HepG2 (cell line): ENCODE measurements around the gene KCNMA1. TPM values are rescaled to one million over a fixed set of nuclear protein-coding genes. Genes with fewer than 3 reads are reported as not detected.

Source experiments
- ATAC-seq: fragments of 200-7000 bp; cut with Tn5 transposase; 3 replicates; pipeline ENCODE4 v1.9.1; 2020; ENCODE audit warnings: mild to moderate bottlenecking, moderate library complexity
- BruUV-seq: library from RNA; stranded (reverse); fragments of 400-500 nt; replicated peaks from 2 replicates; lab custom pipeline; 2021; lab: Mats Ljungman, UMichigan
- CTCF ChIA-PET: fragments of 300-600 bp; formaldehyde crosslinking; extraction: SDS; loops from one replicate; lab custom pipeline; 2021; ENCODE audit warnings: low total read pairs, inconsistent platforms, low intra/inter-chr PET ratio; lab: Yijun Ruan, JAX
- POLR2A ChIA-PET: fragments of 350-600 bp; sonication (Branson Sonifier 250); formaldehyde crosslinking; loops from one replicate; lab custom pipeline; 2020; ENCODE audit warnings: antibody characterized with exemption, inconsistent platforms; lab: Yijun Ruan, JAX
- DNase-seq: peaks from one replicate; pipeline ENCODE4 v3.0.0-alpha.2; 2015; ENCODE audit warnings: low spot score
- FAIRE-seq: peaks from 3 replicates; lab custom pipeline; 2011; peaks lifted over from hg19 to GRCh38; lab: Jason Lieb, UNC
- H2AFZ ChIP-seq: one replicate; pipeline ENCODE4 v1.6.1; 2011; ENCODE audit warnings: low read length, inconsistent platforms
- H3K27ac ChIP-seq: fragments of 300-600 bp; 3 replicates; pipeline ENCODE4 v1.8.0; 2011; ENCODE audit warnings: mixed run types, mild to moderate bottlenecking, mixed read lengths, low read length, inconsistent platforms; ENCODE audit not compliant: insufficient read depth; ENCODE audit errors: extremely low read length
- H3K27me3 ChIP-seq, 2 experiments: fragments of 200-600 bp in 1 of 2; 2 replicates in 1 of 2; 3 replicates in 1 of 2; pipeline versions ENCODE4 v1.6.0 to v1.8.0; 2011; ENCODE audit warnings: low read length in 2 of 2, mild to moderate bottlenecking in 2 of 2, moderate library complexity in 2 of 2, inconsistent platforms in 1 of 2; ENCODE audit not compliant: insufficient read depth in 2 of 2, control insufficient read depth in 1 of 2
- H3K36me3 ChIP-seq, 2 experiments: fragments of 200-600 bp in 1 of 2; replicated peaks in 1 of 2; 2 replicates in 1 of 2; 3 replicates in 1 of 2; pipeline versions ENCODE4 v1.5.1 to v1.8.0; 2011; ENCODE audit warnings: low read length in 2 of 2, inconsistent platforms in 1 of 2; ENCODE audit not compliant: insufficient read depth in 2 of 2, control insufficient read depth in 1 of 2
- H3K4me1 ChIP-seq: 2 replicates; pipeline ENCODE4 v1.5.1; 2012; ENCODE audit warnings: low read length, inconsistent platforms; ENCODE audit not compliant: insufficient read depth
- H3K4me2 ChIP-seq: 2 replicates; pipeline ENCODE4 v1.6.0; 2011; ENCODE audit warnings: low read depth, low read length, inconsistent platforms
- H3K4me3 ChIP-seq, 3 experiments: fragments of 200-600 bp in 1 of 3; sonication (generic), shearing (Covaris generic) in 1 of 3; replicated peaks in 1 of 3; 2 replicates each; pipeline ENCODE4 v1.5.1; 2011 to 2016; ENCODE audit warnings: low read length in 3 of 3, inconsistent platforms in 2 of 3, low read depth in 2 of 3, mild to moderate bottlenecking in 2 of 3, control low read depth in 1 of 3, mixed read lengths in 1 of 3; ENCODE audit not compliant: insufficient read depth in 1 of 3
- H3K79me2 ChIP-seq: one replicate; pipeline ENCODE4 v1.6.1; 2011; ENCODE audit warnings: low read length, inconsistent platforms; ENCODE audit not compliant: insufficient read depth
- H3K9ac ChIP-seq: 2 replicates; pipeline ENCODE4 v1.6.0; 2011; ENCODE audit warnings: mild to moderate bottlenecking, low read depth, low read length, inconsistent platforms; ENCODE audit not compliant: insufficient read depth
- H3K9me3 ChIP-seq: 2 replicates; pipeline ENCODE4 v1.5.1; 2012; ENCODE audit warnings: mild to moderate bottlenecking, low read length
- H4K20me1 ChIP-seq: 2 replicates; pipeline ENCODE4 v1.6.0; 2011; ENCODE audit warnings: inconsistent platforms, mild to moderate bottlenecking, low read length, moderate library complexity; ENCODE audit not compliant: insufficient read depth
- CC2D1A ChIP-seq: sonication (generic); formaldehyde crosslinking; IDR thresholded peaks from 2 replicates; pipeline ENCODE4 v1.8.1; 2023; ENCODE audit warnings: mild to moderate bottlenecking, missing genetic modification reagents
- HOMEZ ChIP-seq: IDR thresholded peaks from 2 replicates; pipeline ENCODE4 v1.6.1; 2016; ENCODE audit warnings: low read depth
- MXD1 ChIP-seq: sonication (generic); formaldehyde crosslinking; IDR thresholded peaks from 2 replicates; pipeline ENCODE4 v1.4.0; 2020; ENCODE audit warnings: mild to moderate bottlenecking, missing genetic modification reagents
- NFIB ChIP-seq: sonication (generic); formaldehyde crosslinking; IDR thresholded peaks from 2 replicates; pipeline ENCODE4 v1.9.0; 2021; ENCODE audit warnings: missing genetic modification reagents, mild to moderate bottlenecking, borderline replicate concordance
- WGBS: methylation state at CpG from one replicate; pipeline ENCODE4 v1.1.6; 2017; ENCODE audit warnings: low lambda C conversion rate; 5-methylcytosine and 5-hydroxymethylcytosine counted together
- in situ Hi-C: cut with HindIII; loops from 2 replicates; pipeline ENCODE4 v1.10.0; 2017; ENCODE audit warnings: low pct_unique_long_range_greater_than_20kb; ENCODE audit not compliant: extremely low pct_ligation_motif_present
- intact Hi-C: fragments of 100-400 bp; cut with micrococcal nuclease; formaldehyde crosslinking; loops from one replicate; pipeline ENCODE4 v1.10.0; 2022; ENCODE audit not compliant: unreplicated experiment
- polyA plus RNA-seq, 8 experiments: library from polyadenylated mRNA; depleted of rRNA in 3 of 8; stranded (reverse) in 7 of 8; unstranded in 1 of 8; fragments of >200 nt; fragmentation: Illumina TruSeq in 4 of 8; extraction: Trizol in 4 of 8; gene quantifications; 2 replicates each; pipeline versions ENCODE4 v1.2.1 to v1.2.3, GENCODE V29; 2011 to 2016; ENCODE audit warnings: low read depth in 4 of 8, missing spikeins in 1 of 8, mixed read lengths in 1 of 8; ENCODE audit not compliant: insufficient read depth in 1 of 8
- total RNA-seq, 5 experiments: library from RNA; depleted of rRNA; stranded (reverse); fragments of >200 nt; fragmentation: Illumina TruSeq; extraction: Trizol; gene quantifications; 2 replicates each; pipeline ENCODE4 v1.2.3, GENCODE V29; 2016; ENCODE audit warnings: low read depth in 1 of 5

KCNMA1 gene
- total and polyA plus RNA-seq, 2 of the 13 experiments (the other 11 are each of a cell fraction or from before 2014, with no cell fraction given) = 0.02 TPM; not detected in 1

- TF ChIP-seq CC2D1A (CRISPR knock-in tag) (no peak), NFIB (no peak), HOMEZ (CRISPR knock-in tag) (no peak)
- TF ChIP-seq, all 625 proteins: peak for 0
Measured at GRCh38 chr10:77422491-77423338, 214.9 kb downstream of the KCNMA1 start (continued).

DNA sequence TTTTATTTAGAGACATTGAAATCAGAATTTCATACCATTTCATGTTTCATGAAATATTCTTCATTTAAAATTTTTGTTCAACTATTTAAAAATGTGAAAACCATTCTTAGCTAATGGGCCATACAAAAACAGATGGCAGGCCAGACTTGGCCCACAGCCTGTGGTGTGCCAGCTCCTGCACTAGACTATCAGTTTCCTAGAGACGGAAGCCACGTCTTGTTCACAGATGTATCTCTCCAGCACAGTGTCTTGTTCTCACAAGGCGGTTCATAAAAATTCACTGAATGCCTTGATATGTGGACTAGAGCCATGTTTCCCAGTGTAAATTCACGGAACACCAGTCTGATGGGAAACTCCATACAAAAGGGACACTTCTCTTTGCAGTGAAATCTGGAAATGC is 216.0 kb downstream of the KCNMA1 start:
- in situ Hi-C loops (no loop called here), intact Hi-C loops (no loop called here)
- H3K9ac ChIP-seq = no peak overlapping the region
- FAIRE-seq (no peak), DNase-seq (no peak), ATAC-seq (no peak)
- H3K27me3 ChIP-seq = no peaks in the 10 kb centered on the region; a peak in 1 of 5 replicates
- no peak overlapping the region for H3K4me2 ChIP-seq
- H3K36me3 ChIP-seq = no peaks in the 10 kb centered on the region
- H3K79me2 ChIP-seq = no peaks in the 10 kb centered on the region
- no TSS peak for BruUV-seq
- ChIA-PET POLR2A (no interaction called here), CTCF (no interaction called here)
- no peaks in the 10 kb centered on the region for H3K9me3 ChIP-seq
- H3K4me1 ChIP-seq = no peaks in the 10 kb centered on the region
- TF ChIP-seq MXD1 (CRISPR knock-in tag) = no peak
- H3K4me3 ChIP-seq = no peak overlapping the region
- WGBS = 23% methylated on average over 4 of the region's 4 CpGs
- no peak overlapping the region for H3K27ac ChIP-seq
- H2AFZ ChIP-seq = no peak overlapping the region
- no peaks in the 10 kb centered on the region for H4K20me1 ChIP-seq
